ENCODE data around the gene SERPINF2. TPM values are rescaled to one million over a fixed set of nuclear protein-coding genes. Genes with fewer than 3 reads are reported as not detected.
A peak's percentile ranks its signal among the peaks of the same experiment; 100 is the strongest.
"Not testable (repeated sequence)": the region's sequence is repeated elsewhere in the genome, so short reads cannot be mapped to it uniquely, and the experiment has no call there.

Gene SERPINF2
- total RNA-seq, 4 donors from 2014 or later = 1.2 to 9.0 (median 5.9) TPM

- TF ChIP-seq CTCF (IDR thresholded peaks at IDR 0.05) (peak in 1 of 3 donors; percentile 63), POLR2A (IDR thresholded peaks at IDR 0.05) (no peak)
- intact Hi-C loops (cut with DNase I; ENCODE audit: low total_unique reads) = no loop called here
- 55 to 63% methylated on average over 25 of the region's 25 CpGs for WGBS, 2 donors
These were observed 6.1 kb upstream of the SERPINF2 start for GRCh38 chr17:1736348-1737281.

GRCh38 chr17:1737531-1738291, 5.0 kb upstream of the SERPINF2 start:
- 83 to 91% methylated on average over 17 to 21 of the region's 21 CpGs for WGBS, 2 donors
- DNase-seq (ENCODE audit: low spot score in 2 of 2) = no peak
- H3K4me3 ChIP-seq (ENCODE audit: low read depth, poor library complexity, severe bottlenecking) = no peak overlapping the region
- intact Hi-C loops (cut with DNase I; ENCODE audit: low total_unique reads) = no loop called here
- no peak for TF ChIP-seq CTCF (IDR thresholded peaks at IDR 0.05)

More at GRCh38 chr17:1736348-1737281, 6.1 kb upstream of the SERPINF2 start:
- H3K4me3 ChIP-seq (ENCODE audit: low read depth, poor library complexity, severe bottlenecking) = no peak overlapping the region
- DNase-seq (ENCODE audit: low spot score in 2 of 2) = no peak

- DNase-seq (ENCODE audit: low spot score in 2 of 2); H3K4me3 ChIP-seq (ENCODE audit: low read depth, poor library complexity, severe bottlenecking); intact Hi-C loops (cut with DNase I; ENCODE audit: low total_unique reads): not testable (repeated sequence)
- WGBS, 2 donors = 87 to 94% methylated on average over 7 of the region's 7 CpGs
These were observed 772 bp upstream of the SERPINF2 start for GRCh38 chr17:1741899-1742298.

GRCh38 chr17:1743088-1743439, 393 bp downstream of the SERPINF2 start:
- no peak overlapping the region for H3K4me3 ChIP-seq (ENCODE audit: low read depth, poor library complexity, severe bottlenecking)
- intact Hi-C loops (cut with DNase I; ENCODE audit: low total_unique reads) = no loop called here
- TF ChIP-seq CTCF (IDR thresholded peaks at IDR 0.05) (no peak), POLR2A (IDR thresholded peaks at IDR 0.05) (no peak)
- WGBS, 2 donors = 72 to 100% methylated on average over 2 of the region's 2 CpGs
- no peak for DNase-seq (ENCODE audit: low spot score in 2 of 2)

- H3K4me3 ChIP-seq (ENCODE audit: low read depth, poor library complexity, severe bottlenecking) = no peak overlapping the region
- 60 to 73% methylated on average over 29 of the region's 29 CpGs for WGBS, 2 donors
- intact Hi-C loops (cut with DNase I; ENCODE audit: low total_unique reads) = no loop called here
- no peak for TF ChIP-seq POLR2A (IDR thresholded peaks at IDR 0.05)
- TF ChIP-seq CTCF (IDR thresholded peaks at IDR 0.05) = no peak
- no peak for DNase-seq (ENCODE audit: low spot score in 2 of 2)
These were observed 2.2 kb downstream of the SERPINF2 start for GRCh38 chr17:1744551-1745512.
